NK-92 (cell line): ENCODE measurements around the gene SIT1.
"Not testable (repeated sequence)": the region's sequence is repeated elsewhere in the genome, so short reads cannot be mapped to it uniquely, and the experiment has no call there.

Experiments used
- DNase-seq: peaks from one replicate; lab custom pipeline; 2025; ENCODE audit not compliant: unreplicated experiment; lab: John Stamatoyannopoulos, UW

SIT1 gene

GRCh38 chr9:35660966-35661415 is 10.3 kb upstream of the SIT1 start:
- no peak for DNase-seq

GRCh38 chr9:35659340-35659739 is 8.6 kb upstream of the SIT1 start:
- DNase-seq, result no peak

- DNase-seq, result no peak
These were observed 8.2 kb upstream of the SIT1 start for GRCh38 chr9:35658968-35659220.

GRCh38 chr9:35658137-35658967 is 7.6 kb upstream of the SIT1 start, which contains the start of gene CCDC107:
CCDC107 (plus strand) TSS chr9:35658292; CDS start chr9:35658380, 88 bp downstream.
- no peak for DNase-seq

- peak; percentile 48 for DNase-seq
These were observed 6.9 kb upstream of the SIT1 start, which contains the start of gene RMRP for GRCh38 chr9:35657546-35658136. RMRP (minus strand) TSS chr9:35658019.

GRCh38 chr9:35656831-35657545 is 6.3 kb upstream of the SIT1 start:
- no peak for DNase-seq

GRCh38 chr9:35656348-35656747 is 5.6 kb upstream of the SIT1 start:
- DNase-seq, result no peak

GRCh38 chr9:35653611-35654010 is 2.9 kb upstream of the SIT1 start:
- DNase-seq, result no peak

- no peak for DNase-seq
These were observed 2.1 kb upstream of the SIT1 start for GRCh38 chr9:35652829-35653209.

- DNase-seq, result no peak
These were observed 1.5 kb upstream of the SIT1 start for GRCh38 chr9:35651956-35652828.

- DNase-seq, result no peak
These were observed 1.0 kb downstream of the SIT1 start for GRCh38 chr9:35649431-35650340.

- peak; percentile 28 for DNase-seq
These were observed 4.0 kb downstream of the SIT1 start for GRCh38 chr9:35646533-35647265.

GRCh38 chr9:35646153-35646532 is 4.6 kb downstream of the SIT1 start:
- no peak for DNase-seq

- DNase-seq, result not testable (repeated sequence)
These were observed 5.0 kb downstream of the SIT1 start for GRCh38 chr9:35645736-35646135.

- no peak for DNase-seq
These were observed 7.7 kb downstream of the SIT1 start for GRCh38 chr9:35643046-35643445.

- not testable (repeated sequence) for DNase-seq
These were observed 9.3 kb downstream of the SIT1 start for GRCh38 chr9:35641478-35641877.

GRCh38 chr9:35640431-35640830 is 10.3 kb downstream of the SIT1 start:
- not testable (repeated sequence) for DNase-seq

GRCh38 chr9:35639631-35640030 is 11.1 kb downstream of the SIT1 start:
- DNase-seq, result no peak

GRCh38 chr9:35639225-35639624 is 11.5 kb downstream of the SIT1 start:
- DNase-seq, result not testable (repeated sequence)
